B cell (primary cell): ENCODE results near the gene STPG4.

Source experiments
- EZH2 ChIP-seq: IDR thresholded peaks from 2 replicates; pipeline ENCODE4 v1.6.1; 2012; ENCODE audit warnings: borderline replicate concordance, low read depth, mild to moderate bottlenecking, moderate library complexity, low read length; ENCODE audit not compliant: insufficient read depth, poor library complexity, severe bottlenecking
- TF ChIP-seq, protein P1 (sequence below): fragments of 200-600 bp; IDR thresholded peaks from one replicate; pipeline ENCODE4 v1.8.0; 2022; ENCODE audit warnings: antibody characterized with exemption, mild to moderate bottlenecking

GRCh38 chr2:47074691-47075090 lies 80.4 kb downstream of the STPG4 start:
- TF ChIP-seq, protein P1, sequence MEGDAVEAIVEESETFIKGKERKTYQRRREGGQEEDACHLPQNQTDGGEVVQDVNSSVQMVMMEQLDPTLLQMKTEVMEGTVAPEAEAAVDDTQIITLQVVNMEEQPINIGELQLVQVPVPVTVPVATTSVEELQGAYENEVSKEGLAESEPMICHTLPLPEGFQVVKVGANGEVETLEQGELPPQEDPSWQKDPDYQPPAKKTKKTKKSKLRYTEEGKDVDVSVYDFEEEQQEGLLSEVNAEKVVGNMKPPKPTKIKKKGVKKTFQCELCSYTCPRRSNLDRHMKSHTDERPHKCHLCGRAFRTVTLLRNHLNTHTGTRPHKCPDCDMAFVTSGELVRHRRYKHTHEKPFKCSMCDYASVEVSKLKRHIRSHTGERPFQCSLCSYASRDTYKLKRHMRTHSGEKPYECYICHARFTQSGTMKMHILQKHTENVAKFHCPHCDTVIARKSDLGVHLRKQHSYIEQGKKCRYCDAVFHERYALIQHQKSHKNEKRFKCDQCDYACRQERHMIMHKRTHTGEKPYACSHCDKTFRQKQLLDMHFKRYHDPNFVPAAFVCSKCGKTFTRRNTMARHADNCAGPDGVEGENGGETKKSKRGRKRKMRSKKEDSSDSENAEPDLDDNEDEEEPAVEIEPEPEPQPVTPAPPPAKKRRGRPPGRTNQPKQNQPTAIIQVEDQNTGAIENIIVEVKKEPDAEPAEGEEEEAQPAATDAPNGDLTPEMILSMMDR: no peak
- no peak for TF ChIP-seq EZH2
